ENCODE data around the gene CARS2. TPM values are rescaled to one million over a fixed set of nuclear protein-coding genes. Genes with fewer than 3 reads are reported as not detected.
"Not testable (repeated sequence)": the region's sequence is repeated elsewhere in the genome, so short reads cannot be mapped to it uniquely, and the experiment has no call there.

Gene CARS2
- total and polyA plus RNA-seq, 2 donors from 2014 or later: 57.1 to 57.9 TPM

GRCh38 chr13:110731072-110731471, 25.2 kb upstream of the CARS2 start:
- TF ChIP-seq CTCF (IDR thresholded peaks at IDR 0.05; ENCODE audit: borderline replicate concordance, extremely low read depth, insufficient read depth): no peak
- H3K36me3 ChIP-seq (ENCODE audit: control insufficient read depth in 2 of 3, insufficient read depth in 3 of 3, low read length in 3 of 3): no peaks in the 10 kb centered on the region
- no peak for FAIRE-seq
- H3K27ac ChIP-seq (ENCODE audit: low read depth in 2 of 2, low read length in 2 of 2): no peak overlapping the region
- intact Hi-C loops (cut with DNase I): no loop called here
- H3K4me3 ChIP-seq (ENCODE audit: low read length in 3 of 3): no peak overlapping the region
- no peaks in the 10 kb centered on the region for H3K4me1 ChIP-seq (ENCODE audit: control insufficient read depth in 2 of 3, insufficient read depth in 2 of 3, low read depth in 1 of 3, low read length in 3 of 3)
- no peaks in the 10 kb centered on the region for H3K27me3 ChIP-seq (ENCODE audit: control insufficient read depth, insufficient read depth, low read length)
- no peaks in the 10 kb centered on the region for H3K9me3 ChIP-seq (ENCODE audit: control insufficient read depth in 2 of 3, insufficient read depth in 1 of 3, low read length in 3 of 3)
- no peak for DNase-seq
- no peak overlapping the region for H3K9ac ChIP-seq (ENCODE audit: low read length in 3 of 3)

- intact Hi-C loops (cut with DNase I): loop anchor here (10.0 kb wide), 1 partner anchor 68 kb away; no protein-coding TSS in a partner anchor
- H3K4me1 ChIP-seq (ENCODE audit: control insufficient read depth in 2 of 3, insufficient read depth in 2 of 3, low read depth in 1 of 3, low read length in 3 of 3): no peaks in the 10 kb centered on the region
- H3K36me3 ChIP-seq (ENCODE audit: control insufficient read depth in 2 of 3, insufficient read depth in 3 of 3, low read length in 3 of 3): no peaks in the 10 kb centered on the region
- H3K9me3 ChIP-seq (ENCODE audit: control insufficient read depth in 2 of 3, insufficient read depth in 1 of 3, low read length in 3 of 3): no peaks in the 10 kb centered on the region
- no peak for DNase-seq
- TF ChIP-seq CTCF (IDR thresholded peaks at IDR 0.05; ENCODE audit: borderline replicate concordance, extremely low read depth, insufficient read depth): no peak
- H3K9ac ChIP-seq (ENCODE audit: low read length in 3 of 3): no peak overlapping the region
- no peaks in the 10 kb centered on the region for H3K27me3 ChIP-seq (ENCODE audit: control insufficient read depth, insufficient read depth, low read length)
- H3K4me3 ChIP-seq (ENCODE audit: low read length in 3 of 3): no peak overlapping the region
- H3K27ac ChIP-seq (ENCODE audit: low read depth in 2 of 2, low read length in 2 of 2): no peak overlapping the region
- FAIRE-seq: no peak
These were observed 20.8 kb upstream of the CARS2 start for GRCh38 chr13:110726726-110727125.

- not testable (repeated sequence) for DNase-seq; H3K4me3 ChIP-seq (ENCODE audit: low read length in 3 of 3); H3K27ac ChIP-seq (ENCODE audit: low read depth in 2 of 2, low read length in 2 of 2); H3K27me3 ChIP-seq (ENCODE audit: control insufficient read depth, insufficient read depth, low read length); FAIRE-seq; H3K36me3 ChIP-seq (ENCODE audit: control insufficient read depth in 2 of 3, insufficient read depth in 3 of 3, low read length in 3 of 3); H3K9ac ChIP-seq (ENCODE audit: low read length in 3 of 3); H3K9me3 ChIP-seq (ENCODE audit: control insufficient read depth in 2 of 3, insufficient read depth in 1 of 3, low read length in 3 of 3); H3K4me1 ChIP-seq (ENCODE audit: control insufficient read depth in 2 of 3, insufficient read depth in 2 of 3, low read depth in 1 of 3, low read length in 3 of 3)
- intact Hi-C loops (cut with DNase I): loop anchor here (10.0 kb wide), 1 partner anchor 69 kb away; no protein-coding TSS in a partner anchor
These were observed 20.2 kb upstream of the CARS2 start for GRCh38 chr13:110726153-110726552.

- Histone ChIP-seq H3K9ac (ENCODE audit: low read length in 3 of 3) (no peak overlapping the region), H3K36me3 (ENCODE audit: control insufficient read depth in 2 of 3, insufficient read depth in 3 of 3, low read length in 3 of 3) (peaks cover 0 to 7% (median 7%) of the 10 kb centered on the region in 3 donors), H3K27ac (ENCODE audit: low read depth in 2 of 2, low read length in 2 of 2) (no peak overlapping the region), H3K4me3 (ENCODE audit: low read length in 3 of 3) (no peak overlapping the region), H3K27me3 (ENCODE audit: control insufficient read depth, insufficient read depth, low read length) (no peaks in the 10 kb centered on the region), H3K4me1 (ENCODE audit: control insufficient read depth in 2 of 3, insufficient read depth in 2 of 3, low read depth in 1 of 3, low read length in 3 of 3) (no peaks in the 10 kb centered on the region), H3K9me3 (ENCODE audit: control insufficient read depth in 2 of 3, insufficient read depth in 1 of 3, low read length in 3 of 3) (no peaks in the 10 kb centered on the region)
- intact Hi-C loops (cut with DNase I): loop anchor here (10.0 kb wide), 1 partner anchor 71 kb away; no protein-coding TSS in a partner anchor
- no peak for TF ChIP-seq CTCF (IDR thresholded peaks at IDR 0.05; ENCODE audit: borderline replicate concordance, extremely low read depth, insufficient read depth)
- DNase-seq (peak in 1 of 5 donors; percentile 37), FAIRE-seq (no peak)
These were observed 17.7 kb upstream of the CARS2 start for GRCh38 chr13:110723598-110723997.

Data from kidney (tissue), 14 donors.